Pancreas (tissue), 10 donors: ENCODE results near the gene SPATA33. TPM values are rescaled to one million over a fixed set of nuclear protein-coding genes. Genes with fewer than 3 reads are reported as not detected.

Experiments
- ATAC-seq, 4 donors: fragments of 200-7000 bp; cut with Tn5 transposase; one replicate each; pipeline versions ENCODE4 v1.8.0 to v1.9.1; 2020; ENCODE audit warnings: mild to moderate bottlenecking in 4 of 4, moderate library complexity in 4 of 4
- DNase-seq, 6 donors: peaks; one replicate each; pipeline ENCODE4 v3.0.0-alpha.2; 2020
- FAIRE-seq: peaks from 2 replicates; lab custom pipeline; 2012; peaks lifted over from hg19 to GRCh38; lab: Jason Lieb, UNC
- H3K27ac ChIP-seq, 4 donors: fragments of 200-600 bp; sonication (generic); 1 replicate in 3 of 4; 2 replicates in 1 of 4; pipeline versions ENCODE4 v1.5.0 to v1.8.0; 2020
- H3K27me3 ChIP-seq, 4 donors: fragments of 200-600 bp; one replicate each; pipeline ENCODE4 v1.8.0; 2021
- H3K36me3 ChIP-seq, 3 donors: fragments of 200-600 bp; sonication (generic) in 1 of 3; one replicate each; pipeline versions ENCODE4 v1.5.0 to v1.8.0; 2020 to 2021
- H3K4me1 ChIP-seq, 3 donors: fragments of 200-600 bp; one replicate each; pipeline ENCODE4 v1.8.0; 2021
- H3K4me3 ChIP-seq, 4 donors: fragments of 200-600 bp; sonication (generic) in 2 of 4; one replicate each; pipeline versions ENCODE4 v1.5.0 to v1.8.0; 2020 to 2021
- H3K9me3 ChIP-seq, 4 donors: fragments of 200-600 bp; one replicate each; pipeline ENCODE4 v1.8.0; 2021
- whole genome bisulfite sequencing, 2 donors: extraction: QIAGEN DNeasy Blood & Tissue Kit; methylation state at CpG; one replicate each; pipeline ENCODE4 v1.1.7; 2013; 5-methylcytosine and 5-hydroxymethylcytosine counted together
- intact Hi-C, 3 donors: fragments of 100-400 bp; cut with DNase I; formaldehyde crosslinking; loops; one replicate each; pipeline versions ENCODE4 v1.11.1 to v1.14.2; 2022
- polyA plus RNA-seq, 2 donors: library from polyadenylated mRNA; stranded (reverse); fragments of 200-250 nt; gene quantifications; one replicate each; pipeline ENCODE4 v1.2.3, GENCODE V29; 2013
- total RNA-seq, 6 donors: library from RNA; stranded (reverse); fragmentation: NEBNext Ultra II Directional in 4 of 6; extraction: Animal tissue kit (Norgen Biotek cat#: 25700) in 4 of 6; gene quantifications; one replicate each; pipeline versions ENCODE4 v1.2.1 to v1.2.4, GENCODE V29; 2021 to 2023
- TF ChIP-seq, protein P1 (sequence below), 4 donors: fragments of 200-600 bp; sonication (generic) in 3 of 4; IDR thresholded peaks; one replicate each; pipeline versions ENCODE4 v1.5.0 to v1.8.0; 2021; ENCODE audit warnings: antibody characterized with exemption in 4 of 4
- donor health status: healthy with polysubstance abuse.
- donor health status: DM: no; HTN: no; CAD: no; lungs with moderate emphysema.
- donor health status: DM: no; HTN: no; CAD: no.
- donor health status: control.
- donor health status: control.
- donor health status: Bipolar disorder and iron deficiency.
- donor health status: DM: yes; HTN: yes; CAD: no.
- donor health status: DM: no; HTN: no; CAD: no.
- donor health status: DM: no; HTN: no; CAD: no.
- donor health status: DM: yes; HTN: yes; CAD: no.

The SPATA33 gene
- total and polyA plus RNA-seq, 8 donors, result 2.4 to 9.3 (median 3.8) TPM

DNA sequence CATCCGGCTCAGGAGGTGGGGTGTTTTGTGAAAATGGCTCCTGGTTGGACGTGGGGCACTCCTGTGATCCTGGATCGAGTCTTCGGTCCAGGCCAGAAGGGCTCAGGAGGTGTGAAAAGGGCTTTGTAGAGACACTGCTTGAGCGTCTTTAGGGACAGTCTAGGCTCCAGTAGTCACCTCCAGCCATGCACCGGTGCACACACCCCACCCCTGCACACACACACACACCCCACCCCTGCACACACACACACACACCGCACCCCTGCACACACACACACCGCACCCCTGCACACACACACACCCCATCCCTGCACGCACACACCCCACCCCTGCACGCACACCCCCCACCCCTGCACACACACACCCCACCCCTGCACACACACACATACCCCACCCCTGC, 19.2 kb upstream of the SPATA33 start:
- H3K4me1 ChIP-seq, result peaks cover 0 to 6% (median 4%) of the 10 kb centered on the region in 3 donors
- H3K4me3 ChIP-seq, result no peak overlapping the region
- H3K36me3 ChIP-seq, result no peaks in the 10 kb centered on the region
- 85 to 92% methylated on average over 9 to 10 of the region's 10 CpGs for WGBS, 2 donors
- TF ChIP-seq, protein P1, sequence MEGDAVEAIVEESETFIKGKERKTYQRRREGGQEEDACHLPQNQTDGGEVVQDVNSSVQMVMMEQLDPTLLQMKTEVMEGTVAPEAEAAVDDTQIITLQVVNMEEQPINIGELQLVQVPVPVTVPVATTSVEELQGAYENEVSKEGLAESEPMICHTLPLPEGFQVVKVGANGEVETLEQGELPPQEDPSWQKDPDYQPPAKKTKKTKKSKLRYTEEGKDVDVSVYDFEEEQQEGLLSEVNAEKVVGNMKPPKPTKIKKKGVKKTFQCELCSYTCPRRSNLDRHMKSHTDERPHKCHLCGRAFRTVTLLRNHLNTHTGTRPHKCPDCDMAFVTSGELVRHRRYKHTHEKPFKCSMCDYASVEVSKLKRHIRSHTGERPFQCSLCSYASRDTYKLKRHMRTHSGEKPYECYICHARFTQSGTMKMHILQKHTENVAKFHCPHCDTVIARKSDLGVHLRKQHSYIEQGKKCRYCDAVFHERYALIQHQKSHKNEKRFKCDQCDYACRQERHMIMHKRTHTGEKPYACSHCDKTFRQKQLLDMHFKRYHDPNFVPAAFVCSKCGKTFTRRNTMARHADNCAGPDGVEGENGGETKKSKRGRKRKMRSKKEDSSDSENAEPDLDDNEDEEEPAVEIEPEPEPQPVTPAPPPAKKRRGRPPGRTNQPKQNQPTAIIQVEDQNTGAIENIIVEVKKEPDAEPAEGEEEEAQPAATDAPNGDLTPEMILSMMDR (IDR thresholded peaks at IDR 0.05), result no peak
- DNase-seq, result no peak
- no peaks in the 10 kb centered on the region for H3K27me3 ChIP-seq
- no peak for ATAC-seq
- intact Hi-C loops, result no loop called here
- no peak overlapping the region for H3K27ac ChIP-seq
- no peak for FAIRE-seq
- no peaks in the 10 kb centered on the region for H3K9me3 ChIP-seq

DNA sequence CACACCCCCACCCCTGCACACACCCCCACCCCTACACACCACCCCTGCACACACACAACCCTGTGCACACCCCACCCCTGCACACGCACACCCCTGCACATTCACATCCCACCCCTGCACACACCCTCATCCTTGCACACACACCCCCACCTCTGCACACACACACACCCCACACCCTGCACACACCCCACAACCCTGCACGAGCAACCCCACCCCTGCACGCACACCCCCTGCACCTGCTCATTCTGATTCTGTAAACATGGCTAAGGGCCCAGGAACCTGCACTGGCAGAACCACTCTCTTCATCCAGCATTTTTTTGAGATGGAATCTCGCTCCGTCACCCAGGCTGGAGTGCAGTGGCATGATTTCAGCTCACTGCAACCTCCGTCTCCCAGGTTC, 18.3 kb upstream of the SPATA33 start:
- no peak for FAIRE-seq
- Histone ChIP-seq H3K27me3 (no peaks in the 10 kb centered on the region), H3K9me3 (no peaks in the 10 kb centered on the region), H3K36me3 (no peaks in the 10 kb centered on the region), H3K4me3 (no peak overlapping the region), H3K27ac (no peak overlapping the region), H3K4me1 (peaks cover 0 to 6% (median 4%) of the 10 kb centered on the region in 3 donors)
- intact Hi-C loops, result no loop called here
- no peak for ATAC-seq
- DNase-seq, result no peak
- 86 to 88% methylated on average over 5 to 6 of the region's 6 CpGs for WGBS, 2 donors
- TF ChIP-seq, protein P1 (IDR thresholded peaks at IDR 0.05), result no peak

DNA sequence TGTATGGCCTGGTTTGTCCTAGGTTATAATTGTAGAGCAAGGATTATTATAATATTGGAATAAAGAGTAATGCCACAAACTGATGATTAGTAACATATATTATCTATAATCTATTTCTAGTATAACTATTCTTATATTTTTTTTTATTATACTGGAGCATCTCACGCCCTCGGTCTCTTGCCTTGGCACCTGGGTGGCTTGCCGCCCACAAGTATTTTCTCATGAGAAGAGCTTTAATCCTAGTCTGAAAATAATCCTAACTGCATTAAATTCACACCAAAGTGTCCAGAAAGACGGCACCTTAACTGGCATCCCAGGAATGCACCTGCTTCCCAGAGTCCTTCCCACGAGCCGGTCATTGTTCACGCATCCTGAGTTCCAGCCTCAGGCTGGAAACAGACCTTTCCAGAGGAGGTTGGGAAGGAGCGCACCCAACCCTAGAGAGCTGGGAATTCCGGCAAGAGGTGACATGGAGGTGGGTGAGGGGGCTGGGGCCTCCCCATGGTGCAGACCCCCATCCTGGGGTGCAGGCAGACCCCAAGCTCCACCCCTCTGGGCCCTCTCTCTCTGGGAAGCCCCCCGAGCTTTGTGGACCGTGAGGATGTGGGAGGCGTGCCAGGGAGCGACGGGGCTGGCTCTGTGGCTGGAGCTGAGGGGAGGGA, 16.0 kb upstream of the SPATA33 start:
- intact Hi-C loops, result no loop called here
- no peak overlapping the region for H3K4me3 ChIP-seq
- DNase-seq, result peak in 1 of 6 donors; percentile 62
- TF ChIP-seq, protein P1 (IDR thresholded peaks at IDR 0.05), result no peak
- peaks cover 0 to 15% (median 14%) of the 10 kb centered on the region in 3 donors for H3K36me3 ChIP-seq
- H3K27me3 ChIP-seq, result no peaks in the 10 kb centered on the region
- WGBS, 2 donors, result 25 to 61% methylated on average over 14 of the region's 14 CpGs
- H3K9me3 ChIP-seq, result no peaks in the 10 kb centered on the region
- peaks cover 0 to 6% (median 4%) of the 10 kb centered on the region in 3 donors for H3K4me1 ChIP-seq
- no peak overlapping the region for H3K27ac ChIP-seq
- ATAC-seq, result no peak
- no peak for FAIRE-seq

DNA sequence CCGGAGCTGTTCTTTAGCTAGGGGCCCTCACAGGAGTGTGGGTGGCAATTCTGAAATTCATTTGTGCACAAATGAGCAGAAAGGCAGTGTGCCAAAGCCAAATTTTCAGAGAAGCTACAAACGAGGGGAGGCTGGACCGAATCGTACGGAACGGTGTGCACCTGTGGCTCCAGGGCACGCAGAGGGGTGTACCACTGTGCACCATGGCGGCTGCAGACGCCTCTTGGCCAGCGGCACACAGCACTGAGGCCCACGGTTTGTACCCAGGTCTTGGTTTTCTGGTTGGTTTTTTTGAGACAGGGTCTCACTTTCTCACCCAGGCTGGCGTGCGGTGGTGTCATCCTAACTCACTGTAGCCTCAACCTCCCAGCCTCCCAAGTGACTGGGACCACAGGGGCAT, 15.1 kb upstream of the SPATA33 start:
- Histone ChIP-seq H3K27me3 (no peaks in the 10 kb centered on the region), H3K36me3 (peaks cover 0 to 23% (median 22%) of the 10 kb centered on the region in 3 donors), H3K9me3 (no peaks in the 10 kb centered on the region), H3K27ac (no peak overlapping the region), H3K4me3 (no peak overlapping the region), H3K4me1 (peaks cover 0 to 6% (median 4%) of the 10 kb centered on the region in 3 donors)
- DNase-seq, result no peak
- intact Hi-C loops, result no loop called here
- no peak for FAIRE-seq
- WGBS, 2 donors, result 71 to 76% methylated on average over 13 of the region's 13 CpGs
- TF ChIP-seq, protein P1 (IDR thresholded peaks at IDR 0.05), result no peak
- no peak for ATAC-seq

DNA sequence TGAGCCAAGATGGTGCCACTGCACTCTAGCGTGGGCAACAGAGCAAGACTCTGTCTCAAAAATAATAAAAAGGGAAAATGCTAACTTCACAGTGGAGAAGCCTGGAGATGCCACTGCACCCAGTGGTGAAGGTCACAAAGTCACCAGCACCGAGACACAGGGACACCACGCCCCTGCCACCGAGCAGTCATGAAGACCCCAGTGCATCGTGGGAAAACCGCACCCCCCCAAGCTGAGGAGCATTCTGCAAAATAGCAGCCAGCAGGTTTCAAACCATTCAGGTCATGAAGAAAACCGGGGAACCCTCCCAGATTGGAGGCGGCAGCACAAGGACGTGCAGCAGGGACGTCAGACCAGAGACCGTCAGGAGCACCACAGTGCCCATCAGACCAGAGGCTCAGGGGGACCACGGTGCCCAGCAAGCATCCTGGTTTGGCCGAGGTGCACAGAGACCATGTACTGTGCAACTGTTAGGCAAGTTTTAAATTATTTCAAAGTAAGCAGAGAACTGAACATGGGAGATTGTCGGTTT, 13.8 kb upstream of the SPATA33 start:
- Histone ChIP-seq H3K36me3 (peaks cover 0 to 23% (median 22%) of the 10 kb centered on the region in 3 donors), H3K9me3 (no peaks in the 10 kb centered on the region), H3K27me3 (no peaks in the 10 kb centered on the region), H3K4me1 (peaks cover 0 to 6% (median 4%) of the 10 kb centered on the region in 3 donors), H3K27ac (no peak overlapping the region), H3K4me3 (no peak overlapping the region)
- DNase-seq, result no peak
- ATAC-seq, result no peak
- TF ChIP-seq, protein P1 (IDR thresholded peaks at IDR 0.05), result no peak
- intact Hi-C loops, result no loop called here
- no peak for FAIRE-seq
- 58 to 73% methylated on average over 14 of the region's 14 CpGs for WGBS, 2 donors
